CMK (cell line): ENCODE measurements around the gene ST3GAL6.

ENCODE experiments used
- DNase-seq: peaks from one replicate; pipeline ENCODE4 v3.0.0-alpha.2; 2010; ENCODE audit warnings: low read depth

The ST3GAL6 gene

GRCh38 chr3:98740324-98740723, 22.8 kb upstream of the ST3GAL6 start:
- no peak for DNase-seq

GRCh38 chr3:98741121-98741716, 21.9 kb upstream of the ST3GAL6 start:
- DNase-seq = no peak

DNA sequence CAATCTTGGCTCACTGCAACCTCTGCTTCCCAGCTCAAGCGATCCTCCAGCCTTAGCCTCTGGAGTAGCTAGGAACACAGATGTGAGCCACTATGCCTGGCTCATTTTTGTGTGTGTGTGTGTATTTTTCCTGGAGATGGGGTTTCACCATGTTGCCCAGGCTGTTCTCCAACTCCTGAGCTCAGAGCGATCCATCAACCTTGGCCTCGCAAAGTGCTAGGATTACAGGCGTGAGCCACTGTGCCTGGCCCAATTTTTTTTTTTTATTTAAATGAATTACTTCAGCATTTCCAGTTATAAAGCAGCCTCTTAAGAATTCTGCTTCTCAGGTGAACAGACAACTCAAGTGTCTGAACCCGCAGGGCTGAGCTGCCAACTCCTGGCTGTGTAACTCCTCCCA, 20.1 kb upstream of the ST3GAL6 start:
- no peak for DNase-seq

- DNase-seq = no peak
These were observed 18.9 kb upstream of the ST3GAL6 start for GRCh38 chr3:98744283-98744682.

DNA sequence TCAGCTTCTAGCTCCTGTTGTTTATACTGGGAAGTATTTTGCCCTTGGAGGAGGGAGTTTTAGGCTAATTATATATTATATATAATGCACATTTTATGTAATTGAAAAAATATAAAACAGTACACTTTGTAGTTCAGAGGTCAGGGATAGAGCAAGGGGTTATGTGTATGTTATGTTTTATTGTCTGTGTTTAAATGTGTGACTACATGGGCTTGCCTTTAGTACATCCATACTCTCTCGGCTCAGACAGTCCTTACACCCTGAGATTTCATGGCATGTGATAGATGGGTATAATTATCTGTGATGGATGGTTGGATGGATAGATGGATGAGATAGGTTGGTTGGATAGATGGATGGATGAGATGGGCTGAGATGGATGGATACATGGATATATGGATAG, 17.4 kb upstream of the ST3GAL6 start:
- DNase-seq = no peak

DNA sequence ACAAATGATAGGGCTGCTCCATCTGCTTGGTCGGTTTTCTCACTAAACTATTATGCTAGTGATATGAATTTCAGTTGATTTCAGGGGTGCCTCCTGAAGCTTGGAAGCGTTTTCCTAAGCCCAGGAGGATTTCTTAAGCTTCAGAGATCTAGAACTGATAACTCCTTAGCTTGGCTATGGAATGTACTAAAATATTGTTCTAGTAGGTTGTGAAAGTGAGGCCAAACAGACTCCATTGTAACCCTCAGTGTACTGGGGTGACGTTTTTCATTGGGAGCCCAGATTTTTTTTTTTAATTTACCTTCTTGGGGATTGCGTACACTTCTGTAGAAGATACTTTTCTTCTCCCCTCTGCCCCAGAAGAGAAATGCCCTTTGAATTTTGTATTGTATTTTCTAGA, 17.0 kb upstream of the ST3GAL6 start:
- no peak for DNase-seq

- DNase-seq = no peak
These were observed 16.3 kb upstream of the ST3GAL6 start for GRCh38 chr3:98746882-98747281.

- no peak for DNase-seq
These were observed 12.7 kb upstream of the ST3GAL6 start for GRCh38 chr3:98750276-98750919.

- DNase-seq = no peak
These were observed 8.7 kb upstream of the ST3GAL6 start for GRCh38 chr3:98754483-98754882.

- no peak for DNase-seq
These were observed 7.5 kb upstream of the ST3GAL6 start for GRCh38 chr3:98755601-98756000.

DNA sequence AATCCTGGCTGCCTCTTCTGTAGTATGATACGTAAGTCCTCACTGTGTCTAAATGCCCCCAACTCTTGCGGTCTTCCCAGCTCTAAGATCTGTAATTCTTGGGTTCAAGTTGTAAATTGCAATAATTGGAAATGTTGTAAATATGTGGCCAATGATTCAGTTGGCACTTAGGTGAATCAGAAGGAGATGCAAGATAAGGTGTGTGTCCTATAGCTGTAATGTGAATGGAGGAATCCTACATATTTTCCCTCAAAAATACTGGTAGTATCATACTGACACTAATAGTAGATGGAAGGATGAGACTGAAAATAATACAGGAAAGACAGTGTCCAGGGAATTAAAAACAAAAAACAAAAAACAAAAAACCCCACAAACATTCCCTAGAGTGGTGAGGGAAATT, 3.5 kb upstream of the ST3GAL6 start:
- DNase-seq = no peak

- DNase-seq = no peak
These were observed 1.4 kb upstream of the ST3GAL6 start for GRCh38 chr3:98761643-98762229.

GRCh38 chr3:98763819-98764418, 779 bp downstream of the ST3GAL6 start:
- DNase-seq = no peak

- DNase-seq = no peak
These were observed 1.3 kb downstream of the ST3GAL6 start for GRCh38 chr3:98764472-98764884.

GRCh38 chr3:98765721-98766120, 2.6 kb downstream of the ST3GAL6 start:
- DNase-seq = no peak

GRCh38 chr3:98766924-98767323, 3.8 kb downstream of the ST3GAL6 start:
- no peak for DNase-seq

DNA sequence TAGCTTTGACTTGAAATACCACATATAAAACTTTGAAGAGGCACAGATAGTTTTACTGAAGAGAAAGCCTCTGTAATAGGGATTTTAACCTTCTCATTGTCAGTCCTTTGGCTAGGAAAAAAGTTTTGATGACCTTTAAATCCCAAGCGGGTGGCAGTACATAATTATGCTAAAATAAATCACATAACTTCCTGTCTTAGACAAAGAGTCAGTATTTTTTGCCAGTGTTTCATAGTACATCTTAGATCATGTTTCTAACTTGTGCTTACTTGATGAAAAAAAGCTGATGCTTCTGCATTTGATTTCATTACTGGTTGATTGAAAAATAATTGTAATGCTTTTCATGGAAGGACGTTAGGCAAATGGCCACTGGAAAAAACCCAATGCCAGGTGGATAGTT, 5.8 kb downstream of the ST3GAL6 start:
- DNase-seq = no peak

DNA sequence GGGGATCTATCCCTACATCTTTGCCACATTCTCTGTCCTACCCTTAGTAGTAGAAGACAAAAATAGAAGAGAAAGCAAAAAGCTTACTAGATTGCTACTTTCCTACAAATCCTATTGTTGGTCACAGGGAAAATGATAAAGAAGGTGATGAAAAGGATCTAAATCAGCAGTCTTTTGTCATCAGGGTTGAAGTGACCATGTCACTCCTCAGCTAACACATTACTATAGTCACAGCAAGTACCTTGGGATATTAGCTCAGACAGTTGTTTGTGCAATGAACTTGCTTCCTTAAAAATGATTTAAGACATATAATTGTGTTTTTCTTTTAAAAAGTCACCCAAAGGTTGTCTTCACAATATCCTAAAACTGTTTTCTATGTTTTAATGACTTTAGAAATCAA, 6.3 kb downstream of the ST3GAL6 start:
- no peak for DNase-seq

GRCh38 chr3:98770261-98771039, 7.3 kb downstream of the ST3GAL6 start:
- DNase-seq = no peak

GRCh38 chr3:98772022-98772421, 8.9 kb downstream of the ST3GAL6 start:
- DNase-seq = no peak

DNA sequence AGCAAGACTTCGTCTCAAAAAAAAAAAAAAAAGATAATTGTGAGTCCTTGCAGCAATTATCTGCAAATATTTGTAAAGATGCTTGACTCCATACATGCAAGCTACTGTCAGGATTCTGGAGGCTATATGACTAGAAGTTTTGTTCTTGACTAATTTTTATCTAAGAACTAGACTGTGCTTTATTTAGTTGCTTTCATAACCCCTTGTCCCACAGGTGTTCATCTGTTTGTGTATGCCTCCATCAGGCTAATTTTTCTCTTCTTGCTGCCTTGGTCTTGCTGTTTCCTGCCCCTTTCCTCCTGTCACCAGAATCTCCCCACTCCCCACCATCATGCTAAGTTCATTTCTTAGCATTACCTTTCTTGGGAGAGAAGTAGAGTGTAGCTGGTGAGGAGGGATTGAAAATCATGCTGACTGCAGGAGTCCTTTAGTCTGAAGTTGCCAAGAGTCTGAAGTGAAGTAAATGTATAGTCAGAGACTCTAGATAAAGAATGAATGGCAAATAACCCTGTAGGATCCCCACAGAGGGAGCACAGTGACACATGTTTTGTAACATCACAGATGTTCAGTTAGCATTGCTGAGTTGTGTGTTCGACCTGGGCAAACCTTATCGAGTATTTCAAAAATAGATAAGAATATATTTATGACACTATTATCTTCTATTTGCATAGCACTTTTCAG, 12.5 kb downstream of the ST3GAL6 start:
- DNase-seq = no peak

DNA sequence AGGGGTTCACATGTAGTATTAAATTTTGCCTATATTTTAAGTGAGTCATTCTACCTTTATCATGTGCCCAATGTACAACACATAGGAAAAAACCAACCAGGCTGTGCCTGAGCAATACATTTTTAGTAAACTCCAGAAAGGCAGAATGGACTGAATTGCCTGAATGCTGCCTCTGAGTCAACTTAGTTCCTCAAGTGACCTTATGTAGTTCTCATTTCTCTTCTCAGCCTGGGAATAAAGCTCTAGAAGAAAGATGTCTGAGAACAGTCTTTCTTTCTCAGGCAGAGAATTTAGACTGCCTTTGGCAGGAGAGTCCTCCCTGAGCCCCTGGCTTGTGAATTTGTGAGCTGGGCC, 13.0 kb downstream of the ST3GAL6 start:
- DNase-seq = no peak
